OCI-LY7 (cell line): ENCODE measurements around the gene CASZ1.

Experiments used
- EZH2phosphoT487 ChIP-seq: fragments of 200-600 bp; sonication (generic); IDR thresholded peaks from 2 replicates; pipeline ENCODE4 v1.6.1; 2018; ENCODE audit warnings: low read depth, borderline replicate concordance, mild to moderate bottlenecking, mixed run types, antibody characterized with exemption, low read length, moderate library complexity, mixed read lengths
- TF ChIP-seq, protein P1 (sequence below): fragments of 200-600 bp; sonication (generic); conservative IDR thresholded peaks from 2 replicates; pipeline ENCODE4 v1.5.1; 2014; ENCODE audit warnings: mild to moderate bottlenecking, antibody characterized with exemption, low read length, moderate library complexity, mixed read lengths

DNA sequence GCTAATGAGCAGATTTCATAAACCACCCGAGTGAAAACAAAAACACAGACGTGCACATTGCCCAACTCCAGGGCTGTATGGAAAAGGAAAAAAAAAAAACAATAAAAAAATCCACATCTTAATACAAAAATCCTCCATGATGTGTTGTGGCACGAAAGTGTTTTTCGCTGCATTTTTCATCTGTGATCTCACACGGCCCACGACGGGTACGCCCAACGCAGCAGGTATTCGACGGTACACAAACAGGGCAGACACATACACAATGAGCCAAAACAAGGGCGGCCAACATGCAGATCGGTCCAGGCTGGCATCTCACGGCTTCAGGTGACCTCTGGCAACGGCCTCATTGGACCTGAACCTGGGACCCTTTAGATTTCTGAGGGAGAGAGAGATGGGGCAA lies 31.1 kb downstream of the CASZ1 start:
- TF ChIP-seq, protein P1, sequence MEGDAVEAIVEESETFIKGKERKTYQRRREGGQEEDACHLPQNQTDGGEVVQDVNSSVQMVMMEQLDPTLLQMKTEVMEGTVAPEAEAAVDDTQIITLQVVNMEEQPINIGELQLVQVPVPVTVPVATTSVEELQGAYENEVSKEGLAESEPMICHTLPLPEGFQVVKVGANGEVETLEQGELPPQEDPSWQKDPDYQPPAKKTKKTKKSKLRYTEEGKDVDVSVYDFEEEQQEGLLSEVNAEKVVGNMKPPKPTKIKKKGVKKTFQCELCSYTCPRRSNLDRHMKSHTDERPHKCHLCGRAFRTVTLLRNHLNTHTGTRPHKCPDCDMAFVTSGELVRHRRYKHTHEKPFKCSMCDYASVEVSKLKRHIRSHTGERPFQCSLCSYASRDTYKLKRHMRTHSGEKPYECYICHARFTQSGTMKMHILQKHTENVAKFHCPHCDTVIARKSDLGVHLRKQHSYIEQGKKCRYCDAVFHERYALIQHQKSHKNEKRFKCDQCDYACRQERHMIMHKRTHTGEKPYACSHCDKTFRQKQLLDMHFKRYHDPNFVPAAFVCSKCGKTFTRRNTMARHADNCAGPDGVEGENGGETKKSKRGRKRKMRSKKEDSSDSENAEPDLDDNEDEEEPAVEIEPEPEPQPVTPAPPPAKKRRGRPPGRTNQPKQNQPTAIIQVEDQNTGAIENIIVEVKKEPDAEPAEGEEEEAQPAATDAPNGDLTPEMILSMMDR, result no peak
- no peak for TF ChIP-seq EZH2phosphoT487
